BJ (cell line): ENCODE measurements around the gene STIM1. TPM values are rescaled to one million over a fixed set of nuclear protein-coding genes. Genes with fewer than 3 reads are reported as not detected.

Source experiments
- CTCF ChIA-PET: fragments of 350-600 bp; formaldehyde crosslinking; extraction: SDS; loops from one replicate; lab custom pipeline; 2021; ENCODE audit warnings: antibody characterized with exemption, inconsistent platforms; lab: Yijun Ruan, JAX
- POLR2A ChIA-PET: fragments of 300-600 bp; sonication (Branson Sonifier 250); formaldehyde crosslinking; extraction: SDS; loops from one replicate; lab custom pipeline; 2021; ENCODE audit warnings: antibody characterized with exemption; lab: Charles Lee
- DNase-seq: peaks from one replicate; pipeline ENCODE4 v3.0.0-alpha.2; 2011; ENCODE audit warnings: low read depth
- H3K27me3 ChIP-seq: 2 replicates; pipeline ENCODE4 v1.6.0; 2011; ENCODE audit warnings: low read length; ENCODE audit not compliant: control insufficient read depth, insufficient read depth
- H3K36me3 ChIP-seq: 2 replicates; pipeline ENCODE4 v1.5.1; 2011; ENCODE audit warnings: low read length; ENCODE audit not compliant: control insufficient read depth, insufficient read depth
- H3K4me3 ChIP-seq: 2 replicates; pipeline ENCODE4 v1.5.1; 2011; ENCODE audit warnings: low read depth, mild to moderate bottlenecking, control low read depth, low read length
- CTCF ChIP-seq: IDR thresholded peaks from 2 replicates; pipeline ENCODE4 v1.5.1; 2011; ENCODE audit warnings: low read depth, mild to moderate bottlenecking, control low read depth, inconsistent platforms, low read length, moderate library complexity; ENCODE audit not compliant: insufficient read depth
- polyA plus RNA-seq: library from polyadenylated mRNA; depleted of rRNA; stranded (reverse); fragments of >200 nt; gene quantifications from 2 replicates; pipeline ENCODE4 v1.2.3, GENCODE V29; 2011

Gene STIM1
- polyA plus RNA-seq, 1 experiment: 54.6 TPM

DNA sequence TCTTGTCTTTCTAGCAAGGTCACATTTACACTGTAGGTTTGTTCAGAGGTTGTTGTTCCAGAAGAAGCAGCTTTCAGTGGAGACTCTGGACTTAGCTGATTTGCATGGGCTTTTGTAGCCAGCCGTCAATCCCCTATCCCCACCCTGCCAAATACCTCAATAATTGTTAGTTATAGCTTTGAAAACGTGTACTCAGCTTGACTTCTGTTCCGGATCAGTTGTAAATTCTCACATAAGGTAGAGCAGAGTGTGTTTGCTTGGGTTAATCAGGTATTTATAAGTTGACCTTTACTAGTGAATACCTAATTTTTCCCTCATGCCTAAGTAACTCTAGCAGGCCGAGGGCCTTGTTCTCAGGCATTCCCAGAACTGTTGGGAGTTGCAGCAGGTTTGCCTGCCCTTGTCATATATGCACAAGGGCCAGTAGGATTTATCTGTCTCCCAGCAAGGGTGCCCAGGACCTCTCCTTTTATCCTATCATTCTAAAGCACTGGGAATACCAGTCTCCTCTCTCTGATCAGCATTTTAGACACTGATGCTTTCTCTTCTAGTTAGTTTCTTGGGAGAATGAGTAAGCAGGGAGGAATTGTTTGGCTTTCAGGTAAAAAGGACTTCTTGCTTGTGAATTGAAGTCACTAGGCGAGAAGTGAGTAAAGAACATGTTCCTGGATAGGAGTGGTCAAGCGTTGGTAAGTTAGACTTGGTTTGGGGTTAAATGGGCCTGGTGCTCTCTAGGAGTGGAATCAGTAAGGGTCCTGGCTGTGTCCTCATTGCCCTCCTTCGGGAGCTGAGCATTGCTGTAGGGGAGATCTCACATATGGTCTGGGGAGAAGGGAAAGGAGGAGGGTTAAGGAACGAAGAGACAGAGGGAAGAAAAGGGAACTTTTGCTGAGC lies 22.1 kb downstream of the STIM1 start:
- ChIA-PET CTCF (interaction anchor here (0.9 to 2.0 kb wide), 5 partner anchors 13 to 94 kb away, joined by 3 to 6 read pairs (median 4); partner anchors contain the start of gene STIM1), POLR2A (no interaction called here)
- Histone ChIP-seq H3K36me3 (no peaks in the 10 kb centered on the region), H3K4me3 (no peak overlapping the region), H3K27me3 (no peaks in the 10 kb centered on the region)
- no peak for TF ChIP-seq CTCF
- no peak for DNase-seq

DNA sequence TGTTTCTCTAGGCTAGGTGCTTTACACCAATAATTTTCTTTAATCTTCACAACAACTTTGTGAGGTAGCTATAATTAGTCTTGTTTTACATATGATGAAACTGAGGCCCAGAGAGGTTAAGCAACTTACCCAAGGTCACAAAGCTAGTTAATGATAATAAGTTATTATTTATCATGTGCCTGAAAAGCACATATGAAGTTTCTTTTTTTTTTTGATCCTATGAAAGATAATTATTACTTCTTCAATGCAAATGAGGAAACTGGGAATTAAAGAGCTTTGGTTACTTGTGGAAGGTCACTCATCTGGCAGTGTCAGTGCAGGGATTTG lies 22.8 kb downstream of the STIM1 start:
- H3K27me3 ChIP-seq: no peaks in the 10 kb centered on the region
- no peaks in the 10 kb centered on the region for H3K36me3 ChIP-seq
- TF ChIP-seq CTCF: no peak
- CTCF ChIA-PET: interaction anchor here (0.9 to 2.0 kb wide), 3 partner anchors 23 to 37 kb away, joined by 3 to 6 read pairs (median 4); partner anchors contain the start of gene STIM1
- POLR2A ChIA-PET: interaction anchor here (0.7 kb wide), 1 partner anchor 149 kb away, joined by 3 read pairs; no protein-coding TSS in a partner anchor
- H3K4me3 ChIP-seq: no peak overlapping the region
- DNase-seq: no peak

- CTCF ChIA-PET: interaction anchor here (1.5 to 2.0 kb wide), 3 partner anchors 11 to 30 kb away, joined by 4 to 6 read pairs (median 6); partner anchors contain the start of gene STIM1
These were observed 23.9 kb downstream of the STIM1 start for GRCh38 chr11:3879216-3879966.

GRCh38 chr11:3879967-3880542 lies 24.6 kb downstream of the STIM1 start:
- no peak for TF ChIP-seq CTCF
- POLR2A ChIA-PET: no interaction called here
- H3K4me3 ChIP-seq: no peak overlapping the region
- CTCF ChIA-PET: interaction anchor here (0.8 to 1.5 kb wide), 4 partner anchors 9 to 30 kb away, joined by 3 to 6 read pairs (median 4); partner anchors contain the start of gene STIM1
- H3K36me3 ChIP-seq: no peaks in the 10 kb centered on the region
- H3K27me3 ChIP-seq: no peaks in the 10 kb centered on the region
- DNase-seq: no peak

More at GRCh38 chr11:3879216-3879966, 23.9 kb downstream of the STIM1 start:
- POLR2A ChIA-PET: no interaction called here
- DNase-seq: no peak
- TF ChIP-seq CTCF: no peak
- no peak overlapping the region for H3K4me3 ChIP-seq
- H3K36me3 ChIP-seq: no peaks in the 10 kb centered on the region
- no peaks in the 10 kb centered on the region for H3K27me3 ChIP-seq

DNA sequence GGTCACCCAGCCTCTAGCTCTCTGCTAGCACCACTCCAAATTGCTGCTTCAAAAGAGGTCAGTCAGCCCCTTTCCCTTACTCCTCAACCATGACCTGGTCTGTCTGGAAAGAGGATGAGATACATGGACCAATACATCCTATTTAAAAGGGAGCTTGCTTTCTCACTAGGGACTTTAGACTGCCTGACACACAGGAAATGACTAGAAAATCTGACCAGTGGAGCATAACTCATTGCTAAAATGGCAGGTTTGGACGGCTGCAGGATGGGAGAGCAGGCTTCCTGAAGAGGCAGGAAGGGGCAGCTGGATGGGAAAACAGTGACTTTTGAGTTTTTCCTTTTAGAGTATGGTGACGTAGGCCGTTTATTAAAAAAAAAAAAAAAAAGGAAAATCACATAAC lies 25.3 kb downstream of the STIM1 start:
- H3K27me3 ChIP-seq: no peaks in the 10 kb centered on the region

More for the DNA sequence above, 25.3 kb downstream of the STIM1 start:
- no peak for TF ChIP-seq CTCF
- CTCF ChIA-PET: interaction anchor here (0.8 to 1.5 kb wide), 4 partner anchors 9 to 31 kb away, joined by 3 to 6 read pairs (median 4); partner anchors contain the start of gene STIM1
- POLR2A ChIA-PET: interaction anchor here (0.5 kb wide), 1 partner anchor 190 kb away, joined by 5 read pairs; no protein-coding TSS in a partner anchor
- H3K36me3 ChIP-seq: no peaks in the 10 kb centered on the region
- no peak overlapping the region for H3K4me3 ChIP-seq
- DNase-seq: no peak
